GM12865 (cell line): Measurements from ENCODE around the gene SPATA6.
A peak's percentile ranks its signal among the peaks of the same experiment; 100 is the strongest.
"Not testable (repeated sequence)": the region's sequence is repeated elsewhere in the genome, so short reads cannot be mapped to it uniquely, and the experiment has no call there.

Experiments used
- DNase-seq: peaks from one replicate; pipeline ENCODE4 v3.0.0; 2010; ENCODE audit warnings: low read depth
- H3K4me3 ChIP-seq: 2 replicates; pipeline ENCODE4 v1.5.1; 2011; ENCODE audit warnings: mild to moderate bottlenecking, low read depth, low read length, control low read depth
- TF ChIP-seq, protein P1 (sequence below): IDR thresholded peaks from 2 replicates; pipeline ENCODE4 v1.5.1; 2011; ENCODE audit warnings: low read length, control low read depth, low read depth, inconsistent platforms; ENCODE audit not compliant: insufficient read depth; ENCODE audit errors: missing control alignments

Gene SPATA6

DNA sequence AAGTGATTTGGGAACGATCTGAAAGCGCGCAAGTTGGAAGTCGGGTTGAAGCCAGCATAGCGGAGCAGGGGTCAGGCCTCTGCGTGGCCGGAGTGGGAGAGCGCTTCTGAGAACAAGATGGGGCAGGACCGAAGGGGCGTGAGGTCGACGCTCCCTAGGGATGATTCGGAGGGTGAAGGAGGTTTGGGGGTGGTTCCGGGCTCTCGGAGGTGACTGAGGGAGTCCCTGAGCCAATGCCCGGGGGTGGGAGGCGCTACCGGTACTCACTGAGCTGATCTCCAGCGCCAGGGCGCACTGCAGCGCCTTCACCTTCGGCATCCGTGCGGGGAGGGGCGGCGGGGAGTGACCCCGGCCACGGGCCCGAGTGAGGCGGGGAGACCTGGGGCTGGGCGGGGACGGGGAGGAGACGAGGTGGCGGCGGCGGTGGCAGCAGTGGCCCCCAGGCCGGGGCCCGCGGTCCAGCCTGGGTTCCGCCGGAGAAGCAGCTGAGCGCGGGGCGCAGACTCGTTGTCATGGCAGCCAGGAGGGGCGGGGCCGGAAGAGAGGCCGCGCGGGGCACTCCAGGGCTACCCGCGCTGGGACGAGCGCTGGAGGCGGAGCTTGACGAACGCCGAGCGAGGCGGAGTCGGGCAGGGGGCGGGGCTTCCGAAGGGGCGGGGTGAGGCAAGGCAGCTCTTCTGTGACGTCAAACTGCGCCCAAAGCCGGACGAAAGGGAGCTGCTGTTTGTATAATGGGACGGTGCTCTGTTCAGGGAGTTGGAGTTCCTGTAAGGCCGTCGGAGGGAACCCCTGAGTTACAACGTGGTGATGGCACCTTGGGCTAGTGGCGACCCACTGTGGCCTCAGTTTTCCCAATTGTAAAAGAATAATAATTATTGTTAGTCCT lies at the start of gene SPATA6:
Gene SPATA6, minus strand, starts transcription at position 514 of the 886 bp plus-strand sequence. Its CDS starts 196 bp downstream, at position 318.
- peak; percentile 93 for DNase-seq
- TF ChIP-seq, protein P1, sequence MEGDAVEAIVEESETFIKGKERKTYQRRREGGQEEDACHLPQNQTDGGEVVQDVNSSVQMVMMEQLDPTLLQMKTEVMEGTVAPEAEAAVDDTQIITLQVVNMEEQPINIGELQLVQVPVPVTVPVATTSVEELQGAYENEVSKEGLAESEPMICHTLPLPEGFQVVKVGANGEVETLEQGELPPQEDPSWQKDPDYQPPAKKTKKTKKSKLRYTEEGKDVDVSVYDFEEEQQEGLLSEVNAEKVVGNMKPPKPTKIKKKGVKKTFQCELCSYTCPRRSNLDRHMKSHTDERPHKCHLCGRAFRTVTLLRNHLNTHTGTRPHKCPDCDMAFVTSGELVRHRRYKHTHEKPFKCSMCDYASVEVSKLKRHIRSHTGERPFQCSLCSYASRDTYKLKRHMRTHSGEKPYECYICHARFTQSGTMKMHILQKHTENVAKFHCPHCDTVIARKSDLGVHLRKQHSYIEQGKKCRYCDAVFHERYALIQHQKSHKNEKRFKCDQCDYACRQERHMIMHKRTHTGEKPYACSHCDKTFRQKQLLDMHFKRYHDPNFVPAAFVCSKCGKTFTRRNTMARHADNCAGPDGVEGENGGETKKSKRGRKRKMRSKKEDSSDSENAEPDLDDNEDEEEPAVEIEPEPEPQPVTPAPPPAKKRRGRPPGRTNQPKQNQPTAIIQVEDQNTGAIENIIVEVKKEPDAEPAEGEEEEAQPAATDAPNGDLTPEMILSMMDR: no peak
- peak within 1 kb of the TSS; percentile 65 for H3K4me3 ChIP-seq

DNA sequence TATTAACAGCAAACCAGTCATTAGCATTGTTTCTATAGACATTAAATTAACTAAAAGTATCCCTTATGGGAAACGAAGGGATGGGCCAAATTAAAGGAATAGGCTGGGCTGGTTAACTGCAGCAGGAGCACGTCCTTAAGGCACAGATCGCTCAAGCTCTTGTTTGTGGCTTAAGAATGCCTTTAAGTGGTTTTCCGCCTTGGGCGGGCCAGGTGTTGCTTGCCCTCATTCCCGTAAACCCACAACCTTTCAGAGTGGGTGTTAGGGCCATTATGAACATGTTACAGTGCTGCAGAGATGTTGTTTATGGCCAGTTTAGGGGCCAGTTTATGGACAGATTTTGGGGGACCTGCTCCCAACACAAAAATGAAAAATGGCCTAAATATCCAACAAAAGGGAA lies 47.9 kb upstream of the SPATA6 start:
- not testable (repeated sequence) for DNase-seq, H3K4me3 ChIP-seq

DNA sequence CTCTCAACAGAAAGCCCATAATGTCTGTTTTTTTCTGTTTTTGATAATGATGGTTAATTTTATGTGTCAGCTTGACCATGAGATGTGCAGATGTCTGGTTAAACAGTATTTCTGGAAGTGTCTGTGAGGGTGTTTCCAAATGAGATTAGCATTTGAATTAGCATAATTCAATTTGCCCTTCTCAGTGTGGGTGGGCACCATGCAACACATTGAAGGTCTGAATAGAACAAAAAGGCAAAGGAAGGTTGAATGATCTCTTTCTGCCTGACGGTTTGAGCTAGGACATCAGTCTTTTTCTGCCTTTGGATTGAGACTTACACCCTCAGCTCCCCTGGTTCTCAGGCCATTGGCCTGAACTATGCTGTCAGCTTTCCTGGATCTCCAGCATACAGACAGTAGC lies 34.9 kb upstream of the SPATA6 start:
- no peak for DNase-seq
- TF ChIP-seq, protein P1: no peak
- no peak overlapping the region for H3K4me3 ChIP-seq

DNA sequence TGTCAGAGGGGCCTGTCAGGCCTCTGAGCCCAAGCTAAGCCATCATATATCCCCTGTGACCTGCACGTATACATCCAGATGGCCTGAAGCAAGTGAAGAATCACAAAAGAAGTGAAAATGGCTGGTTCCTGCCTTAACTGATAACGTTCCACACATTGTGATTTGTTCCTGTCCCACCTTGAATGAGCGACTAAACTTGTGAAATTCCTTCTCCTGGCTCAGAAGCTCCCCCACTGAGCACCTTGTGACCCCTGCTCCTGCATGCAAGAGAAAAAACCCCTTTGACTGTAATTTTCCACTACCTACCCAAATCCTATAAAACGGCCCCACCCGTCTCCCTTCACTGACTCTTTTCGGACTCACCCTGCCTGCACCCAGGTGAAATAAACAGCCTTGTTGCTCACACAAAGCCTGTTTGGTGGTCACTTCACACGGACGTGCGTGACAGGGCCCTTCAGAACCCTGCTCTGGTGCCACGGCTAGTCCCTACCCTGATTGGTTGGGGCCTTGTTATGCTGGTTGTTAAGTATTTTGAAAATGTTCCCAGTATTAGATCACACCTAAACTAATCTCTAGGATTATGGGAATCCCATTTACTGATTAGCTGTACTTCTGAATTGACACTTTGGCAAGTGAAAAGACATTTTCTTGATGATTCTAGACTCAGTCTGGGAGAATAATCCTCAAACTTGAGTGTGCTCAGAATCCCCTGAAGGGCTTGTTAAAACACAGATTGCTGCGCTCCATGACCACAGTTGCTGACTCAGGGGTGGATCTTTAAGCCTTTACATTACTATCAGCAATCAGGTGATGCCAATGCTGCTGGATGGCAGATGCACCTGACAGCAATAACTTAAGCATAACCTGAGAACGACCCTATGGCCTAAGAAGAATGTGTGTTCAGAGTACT lies 28.8 kb upstream of the SPATA6 start:
- no peak overlapping the region for H3K4me3 ChIP-seq
- no peak for DNase-seq
- TF ChIP-seq, protein P1: no peak

DNA sequence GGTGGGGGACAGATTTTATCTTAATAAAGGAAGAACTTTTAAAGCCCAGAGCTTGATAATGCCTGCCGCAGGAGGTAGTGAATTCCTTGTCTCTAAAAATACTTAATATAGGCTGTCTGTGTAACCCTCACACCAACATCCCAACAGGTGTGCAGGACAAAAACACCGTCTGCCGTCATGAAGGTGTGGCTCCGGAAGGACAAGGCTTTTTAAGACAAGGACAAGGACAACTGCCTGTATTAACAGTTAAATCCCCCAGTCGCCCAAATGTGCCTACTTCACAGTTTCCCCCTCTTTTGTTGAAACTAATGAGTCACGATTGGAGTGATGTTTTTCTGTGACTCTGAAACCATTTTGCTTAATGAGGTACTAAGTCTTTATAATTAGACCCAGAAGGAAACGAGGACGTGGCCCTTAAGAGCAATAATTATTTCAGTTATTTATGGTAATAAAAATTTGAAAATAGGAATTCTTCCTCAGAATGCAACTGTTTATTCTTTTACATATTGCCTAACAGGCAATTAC lies 27.3 kb upstream of the SPATA6 start:
- TF ChIP-seq, protein P1: no peak
- no peak overlapping the region for H3K4me3 ChIP-seq
- no peak for DNase-seq

DNA sequence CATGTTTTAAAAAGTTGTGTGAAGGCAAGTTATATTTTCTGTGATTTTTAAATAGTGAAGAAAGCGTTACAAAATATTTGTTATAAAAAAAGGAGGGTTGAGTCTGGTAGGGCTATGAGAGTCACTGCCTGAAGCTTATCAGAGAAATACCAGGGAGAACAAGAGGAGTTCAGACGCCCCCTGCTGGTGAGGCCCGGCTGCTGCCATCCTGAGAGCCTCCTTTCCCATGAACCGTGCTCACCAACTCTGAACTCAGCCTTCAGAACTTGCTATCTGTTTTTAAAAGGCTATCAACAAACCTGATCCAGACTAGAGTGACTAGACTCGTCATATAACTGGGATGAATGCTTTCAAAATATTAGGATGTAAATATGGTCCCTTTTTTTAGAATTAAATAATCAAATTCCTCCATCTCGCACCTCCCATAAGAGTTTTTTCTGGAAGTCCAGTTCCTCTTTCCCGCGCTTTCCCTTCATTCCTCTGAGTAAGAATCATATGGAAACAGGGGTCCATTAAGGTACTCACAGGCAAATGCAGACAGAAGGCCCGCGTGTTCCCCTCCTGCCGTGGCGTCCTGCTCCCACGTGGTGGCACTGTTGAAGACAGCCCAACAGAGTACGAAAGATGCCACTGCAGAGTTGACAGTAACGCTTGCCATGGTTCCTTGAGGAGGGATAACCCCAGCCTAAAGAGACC lies 26.2 kb upstream of the SPATA6 start:
- TF ChIP-seq, protein P1: peak; percentile 93
- peak; percentile 68 for DNase-seq
- H3K4me3 ChIP-seq: no peak overlapping the region

DNA sequence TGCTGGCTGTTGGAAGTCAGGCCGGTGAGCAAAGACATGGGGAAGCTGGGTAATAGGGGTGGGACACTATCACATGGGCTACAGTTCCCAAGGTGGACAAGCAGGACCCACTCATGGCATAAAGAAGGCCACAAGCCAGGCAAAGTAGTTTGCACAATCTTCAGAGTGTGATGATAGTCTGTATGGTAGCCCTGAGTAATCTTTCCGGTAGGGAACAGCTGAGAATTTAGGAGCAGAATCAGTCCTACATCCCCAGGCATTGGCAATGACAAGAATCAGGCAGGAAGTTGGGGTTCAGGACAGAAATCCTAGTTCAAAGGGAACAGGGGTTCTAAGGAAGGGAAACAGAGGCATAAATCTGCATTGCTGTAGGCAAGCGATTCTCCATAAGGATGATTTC lies 23.9 kb upstream of the SPATA6 start:
- TF ChIP-seq, protein P1: no peak
- no peak overlapping the region for H3K4me3 ChIP-seq
- DNase-seq: no peak
